Neural cell (in vitro differentiated cells): ENCODE results near the gene MTREX. TPM values are rescaled to one million over a fixed set of nuclear protein-coding genes. Genes with fewer than 3 reads are reported as not detected.

Experiments
- H2AFZ ChIP-seq: fragments of 200-600, 300-800 bp; sonication (generic), shearing (Covaris generic); 2 replicates; pipeline ENCODE4 v1.6.0; 2014; ENCODE audit warnings: low read depth, mild to moderate bottlenecking, antibody characterized with exemption, low read length, moderate library complexity
- H3F3A ChIP-seq: fragments of 200-600 bp; shearing (Covaris generic); 2 replicates; pipeline ENCODE4 v1.6.1; 2016; ENCODE audit warnings: mild to moderate bottlenecking, moderate library complexity, mixed read lengths, antibody characterized with exemption, low read length; ENCODE audit not compliant: insufficient read depth, poor library complexity, severe bottlenecking
- H3K27ac ChIP-seq: fragments of 200-600, 300-800 bp; sonication (generic), shearing (Covaris generic); 2 replicates; pipeline ENCODE4 v1.5.1; 2014; ENCODE audit warnings: mild to moderate bottlenecking, low read length, moderate library complexity
- H3K27me3 ChIP-seq: fragments of 300-800, 200-600 bp; sonication (generic), shearing (Covaris generic); 2 replicates; pipeline ENCODE4 v1.6.0; 2014; ENCODE audit warnings: mild to moderate bottlenecking, low read depth, low read length, moderate library complexity; ENCODE audit not compliant: insufficient read depth
- H3K36me3 ChIP-seq: fragments of 300-800, 200-600 bp; sonication (generic), shearing (Covaris generic); 2 replicates; pipeline ENCODE4 v1.5.1; 2014; ENCODE audit warnings: mild to moderate bottlenecking, antibody characterized with exemption, low read length, moderate library complexity; ENCODE audit not compliant: insufficient read depth
- H3K4me2 ChIP-seq: fragments of 300-800, 200-600 bp; sonication (generic), shearing (Covaris generic); 2 replicates; pipeline ENCODE4 v1.6.0; 2014; ENCODE audit warnings: mild to moderate bottlenecking, low read length
- H3K4me3 ChIP-seq: fragments of 300-800, 200-600 bp; sonication (generic), shearing (Covaris generic); 2 replicates; pipeline ENCODE4 v1.5.1; 2014; ENCODE audit warnings: mild to moderate bottlenecking, low read length, moderate library complexity
- H3K79me2 ChIP-seq: fragments of 200-600 bp; shearing (Covaris generic); replicated peaks from 2 replicates; pipeline ENCODE4 v1.6.0; 2014; ENCODE audit warnings: mild to moderate bottlenecking, low read length, moderate library complexity; ENCODE audit not compliant: insufficient read depth
- H3K9ac ChIP-seq: fragments of 300-800, 200-600 bp; sonication (generic), shearing (Covaris generic); 2 replicates; pipeline ENCODE4 v1.6.1; 2016; ENCODE audit warnings: mild to moderate bottlenecking, low read length, mixed read lengths
- H3K9me2 ChIP-seq: fragments of 200-600 bp; shearing (Covaris generic); 2 replicates; pipeline ENCODE4 v1.6.1; 2016; ENCODE audit warnings: mild to moderate bottlenecking, low read length, mixed read lengths; ENCODE audit not compliant: insufficient read depth
- H3K9me3 ChIP-seq: fragments of 200-600, 300-800 bp; sonication (generic), shearing (Covaris generic); 2 replicates; pipeline ENCODE4 v1.6.1; 2016; ENCODE audit warnings: mild to moderate bottlenecking, mixed run types, low read length, moderate library complexity, mixed read lengths
- H4K20me1 ChIP-seq: fragments of 200-600 bp; shearing (Covaris generic); 2 replicates; pipeline ENCODE4 v1.6.1; 2016; ENCODE audit warnings: mild to moderate bottlenecking, mixed run types; ENCODE audit not compliant: insufficient read depth
- EP300 ChIP-seq: fragments of 450-650 bp; conservative IDR thresholded peaks from 2 replicates; pipeline ENCODE4 v1.6.1; 2014; ENCODE audit warnings: antibody characterized with exemption, mild to moderate bottlenecking, moderate library complexity; ENCODE audit not compliant: poor library complexity, severe bottlenecking
- EZH2 ChIP-seq: fragments of 200-600, 300-800 bp; shearing (Covaris generic), sonication (generic); IDR thresholded peaks from 2 replicates; pipeline ENCODE4 v1.6.1; 2014; ENCODE audit warnings: antibody characterized with exemption, low read length, borderline replicate concordance, mild to moderate bottlenecking; ENCODE audit not compliant: insufficient read depth, poor library complexity, severe bottlenecking
- MXI1 ChIP-seq: fragments of 450-650 bp; conservative IDR thresholded peaks from 2 replicates; pipeline ENCODE4 v1.6.1; 2014; ENCODE audit warnings: antibody characterized with exemption, mild to moderate bottlenecking; ENCODE audit not compliant: poor library complexity, severe bottlenecking
- POLR2AphosphoS5 ChIP-seq: IDR thresholded peaks from 2 replicates; pipeline ENCODE4 v1.6.1; 2012
- RAD21 ChIP-seq: fragments of 450-650 bp; conservative IDR thresholded peaks from 2 replicates; pipeline ENCODE4 v1.6.1; 2014; ENCODE audit warnings: antibody characterized with exemption, mild to moderate bottlenecking, moderate library complexity
- SMC3 ChIP-seq: fragments of 450-650 bp; conservative IDR thresholded peaks from 2 replicates; pipeline ENCODE4 v1.6.1; 2014; ENCODE audit warnings: antibody characterized with exemption, mild to moderate bottlenecking, moderate library complexity; ENCODE audit not compliant: poor library complexity
- TAF1 ChIP-seq: IDR thresholded peaks from 2 replicates; pipeline ENCODE4 v1.6.1; 2012; ENCODE audit warnings: low read depth
- polyA plus RNA-seq: library from polyadenylated mRNA; depleted of rRNA; stranded (reverse); fragments of >200 nt; gene quantifications from 2 replicates; pipeline ENCODE4 v1.2.3, GENCODE V29; 2014
- TF ChIP-seq, protein P1 (sequence below): IDR thresholded peaks from 2 replicates; pipeline ENCODE4 v1.6.1; 2012; ENCODE audit warnings: borderline replicate concordance
- TF ChIP-seq, protein P2 (sequence below): fragments of 450-650 bp; IDR thresholded peaks from 2 replicates; pipeline ENCODE4 v1.5.1; 2014; ENCODE audit warnings: antibody characterized with exemption, mild to moderate bottlenecking, moderate library complexity; ENCODE audit not compliant: poor library complexity, severe bottlenecking

Gene MTREX
- polyA plus RNA-seq, 1 donor from 2014 or later = 77.6 TPM

DNA sequence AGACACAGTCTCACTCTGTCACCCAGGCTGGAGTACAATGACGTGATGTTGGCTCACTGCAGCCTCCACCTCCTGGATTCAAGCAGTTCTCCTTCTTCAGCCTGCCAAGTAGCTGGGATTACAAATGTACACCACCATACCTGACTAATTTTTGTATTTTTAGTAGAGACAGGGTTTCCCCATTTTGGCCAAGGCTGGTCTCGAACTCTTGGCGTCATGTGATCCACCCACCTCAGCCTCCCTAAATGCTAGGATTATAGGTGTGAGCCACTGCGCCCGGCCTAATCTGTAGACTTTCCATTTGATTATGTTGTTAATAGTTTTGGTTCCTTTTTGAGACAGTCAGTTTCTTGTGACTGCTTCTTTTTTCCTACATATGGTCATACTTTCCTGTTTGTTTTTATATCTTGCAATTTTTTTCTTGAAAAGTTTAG is 31.0 kb downstream of the MTREX start:
- H3F3A ChIP-seq = no peaks in the 10 kb centered on the region
- H3K27me3 ChIP-seq = no peaks in the 10 kb centered on the region
- no peak overlapping the region for H3K27ac ChIP-seq
- no peaks in the 10 kb centered on the region for H3K9me2 ChIP-seq
- no peaks in the 10 kb centered on the region for H4K20me1 ChIP-seq
- H3K4me2 ChIP-seq = no peak overlapping the region
- no peak overlapping the region for H2AFZ ChIP-seq
- H3K9ac ChIP-seq = no peak overlapping the region
- no peak overlapping the region for H3K4me3 ChIP-seq
- H3K9me3 ChIP-seq = peaks cover under 1% of the 10 kb centered on the region
- no peak for TF ChIP-seq TAF1
- TF ChIP-seq, protein P1, sequence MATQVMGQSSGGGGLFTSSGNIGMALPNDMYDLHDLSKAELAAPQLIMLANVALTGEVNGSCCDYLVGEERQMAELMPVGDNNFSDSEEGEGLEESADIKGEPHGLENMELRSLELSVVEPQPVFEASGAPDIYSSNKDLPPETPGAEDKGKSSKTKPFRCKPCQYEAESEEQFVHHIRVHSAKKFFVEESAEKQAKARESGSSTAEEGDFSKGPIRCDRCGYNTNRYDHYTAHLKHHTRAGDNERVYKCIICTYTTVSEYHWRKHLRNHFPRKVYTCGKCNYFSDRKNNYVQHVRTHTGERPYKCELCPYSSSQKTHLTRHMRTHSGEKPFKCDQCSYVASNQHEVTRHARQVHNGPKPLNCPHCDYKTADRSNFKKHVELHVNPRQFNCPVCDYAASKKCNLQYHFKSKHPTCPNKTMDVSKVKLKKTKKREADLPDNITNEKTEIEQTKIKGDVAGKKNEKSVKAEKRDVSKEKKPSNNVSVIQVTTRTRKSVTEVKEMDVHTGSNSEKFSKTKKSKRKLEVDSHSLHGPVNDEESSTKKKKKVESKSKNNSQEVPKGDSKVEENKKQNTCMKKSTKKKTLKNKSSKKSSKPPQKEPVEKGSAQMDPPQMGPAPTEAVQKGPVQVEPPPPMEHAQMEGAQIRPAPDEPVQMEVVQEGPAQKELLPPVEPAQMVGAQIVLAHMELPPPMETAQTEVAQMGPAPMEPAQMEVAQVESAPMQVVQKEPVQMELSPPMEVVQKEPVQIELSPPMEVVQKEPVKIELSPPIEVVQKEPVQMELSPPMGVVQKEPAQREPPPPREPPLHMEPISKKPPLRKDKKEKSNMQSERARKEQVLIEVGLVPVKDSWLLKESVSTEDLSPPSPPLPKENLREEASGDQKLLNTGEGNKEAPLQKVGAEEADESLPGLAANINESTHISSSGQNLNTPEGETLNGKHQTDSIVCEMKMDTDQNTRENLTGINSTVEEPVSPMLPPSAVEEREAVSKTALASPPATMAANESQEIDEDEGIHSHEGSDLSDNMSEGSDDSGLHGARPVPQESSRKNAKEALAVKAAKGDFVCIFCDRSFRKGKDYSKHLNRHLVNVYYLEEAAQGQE = no peak
- TF ChIP-seq EZH2 = no peak
- no peak for TF ChIP-seq EP300
- no peaks in the 10 kb centered on the region for H3K79me2 ChIP-seq
- H3K36me3 ChIP-seq = peaks cover 11% of the 10 kb centered on the region

DNA sequence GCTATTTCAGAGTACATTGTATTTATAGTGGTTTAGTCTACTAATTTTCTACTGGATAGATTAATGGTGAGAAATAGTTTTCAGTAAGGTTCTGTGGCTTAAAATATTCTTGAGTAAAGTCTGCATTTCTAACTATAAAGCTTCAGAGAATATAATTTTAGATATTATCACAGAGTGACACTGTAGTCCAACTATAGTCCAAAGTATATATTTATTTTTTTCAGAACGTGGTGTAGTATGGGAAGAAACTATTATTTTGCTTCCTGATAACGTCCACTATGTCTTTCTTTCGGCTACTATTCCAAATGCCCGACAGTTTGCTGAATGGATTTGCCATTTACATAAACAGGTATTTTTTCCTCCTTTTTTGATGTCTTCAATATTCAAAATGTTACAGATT is 35.3 kb downstream of the MTREX start:
- TF ChIP-seq RAD21 (no peak), POLR2AphosphoS5 (no peak), MXI1 (no peak), EZH2 (no peak), EP300 (no peak), SMC3 (no peak), TAF1 (no peak)
- TF ChIP-seq, protein P2, sequence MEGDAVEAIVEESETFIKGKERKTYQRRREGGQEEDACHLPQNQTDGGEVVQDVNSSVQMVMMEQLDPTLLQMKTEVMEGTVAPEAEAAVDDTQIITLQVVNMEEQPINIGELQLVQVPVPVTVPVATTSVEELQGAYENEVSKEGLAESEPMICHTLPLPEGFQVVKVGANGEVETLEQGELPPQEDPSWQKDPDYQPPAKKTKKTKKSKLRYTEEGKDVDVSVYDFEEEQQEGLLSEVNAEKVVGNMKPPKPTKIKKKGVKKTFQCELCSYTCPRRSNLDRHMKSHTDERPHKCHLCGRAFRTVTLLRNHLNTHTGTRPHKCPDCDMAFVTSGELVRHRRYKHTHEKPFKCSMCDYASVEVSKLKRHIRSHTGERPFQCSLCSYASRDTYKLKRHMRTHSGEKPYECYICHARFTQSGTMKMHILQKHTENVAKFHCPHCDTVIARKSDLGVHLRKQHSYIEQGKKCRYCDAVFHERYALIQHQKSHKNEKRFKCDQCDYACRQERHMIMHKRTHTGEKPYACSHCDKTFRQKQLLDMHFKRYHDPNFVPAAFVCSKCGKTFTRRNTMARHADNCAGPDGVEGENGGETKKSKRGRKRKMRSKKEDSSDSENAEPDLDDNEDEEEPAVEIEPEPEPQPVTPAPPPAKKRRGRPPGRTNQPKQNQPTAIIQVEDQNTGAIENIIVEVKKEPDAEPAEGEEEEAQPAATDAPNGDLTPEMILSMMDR = no peak
- TF ChIP-seq, protein P1 = no peak
- no peak overlapping the region for H3K4me3 ChIP-seq
- H3K27ac ChIP-seq = no peak overlapping the region

More for the DNA sequence above, 35.3 kb downstream of the MTREX start:
- peaks cover 13% of the 10 kb centered on the region for H3K36me3 ChIP-seq
- no peaks in the 10 kb centered on the region for H3K9me2 ChIP-seq
- H4K20me1 ChIP-seq = no peaks in the 10 kb centered on the region
- no peaks in the 10 kb centered on the region for H3K27me3 ChIP-seq
- no peaks in the 10 kb centered on the region for H3K9me3 ChIP-seq
- no peak overlapping the region for H2AFZ ChIP-seq
- no peak overlapping the region for H3K4me2 ChIP-seq
- no peak overlapping the region for H3K9ac ChIP-seq
- no peaks in the 10 kb centered on the region for H3K79me2 ChIP-seq
- H3F3A ChIP-seq = no peaks in the 10 kb centered on the region
